GDM1 (cell line): ENCODE results near the gene CUTA.
"Not testable (repeated sequence)": the region's sequence is repeated elsewhere in the genome, so short reads cannot be mapped to it uniquely, and the experiment has no call there.

ENCODE experiments used
- DNase-seq: peaks from one replicate; lab custom pipeline; 2025; lab: John Stamatoyannopoulos, UW

The CUTA gene

GRCh38 chr6:33405386-33405940 lies 12.4 kb downstream of the CUTA start:
- no peak for DNase-seq

DNA sequence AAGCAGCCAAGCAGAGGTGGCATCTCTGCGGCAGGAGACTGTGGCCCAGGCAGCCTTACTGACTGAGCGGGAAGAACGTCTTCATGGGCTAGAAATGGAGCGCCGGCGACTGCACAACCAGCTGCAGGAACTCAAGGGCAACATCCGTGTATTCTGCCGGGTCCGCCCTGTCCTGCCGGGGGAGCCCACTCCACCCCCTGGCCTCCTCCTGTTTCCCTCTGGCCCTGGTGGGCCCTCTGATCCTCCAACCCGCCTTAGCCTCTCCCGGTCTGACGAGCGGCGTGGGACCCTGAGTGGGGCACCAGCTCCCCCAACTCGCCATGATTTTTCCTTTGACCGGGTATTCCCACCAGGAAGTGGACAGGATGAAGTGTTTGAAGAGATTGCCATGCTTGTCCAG lies 13.0 kb downstream of the CUTA start:
- no peak for DNase-seq

DNA sequence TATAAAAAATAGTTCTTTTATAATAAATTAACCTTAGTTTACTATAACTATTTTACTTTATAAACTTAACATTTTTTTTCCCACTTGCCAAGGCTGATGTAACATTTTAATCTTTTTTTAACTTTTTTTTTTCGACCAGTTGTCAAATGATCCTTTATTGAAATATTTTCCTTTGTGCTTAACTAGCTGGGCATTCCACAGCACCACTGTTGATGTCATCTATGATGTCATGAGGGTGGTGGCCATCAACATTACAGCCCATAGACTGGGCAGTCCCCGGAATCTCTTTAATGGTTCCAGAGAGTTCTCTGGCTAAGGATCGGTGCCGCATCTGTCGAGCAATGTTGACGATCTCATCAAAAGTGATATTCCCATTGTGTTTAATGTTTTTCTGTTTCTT lies 18.0 kb downstream of the CUTA start:
- DNase-seq = not testable (repeated sequence)

DNA sequence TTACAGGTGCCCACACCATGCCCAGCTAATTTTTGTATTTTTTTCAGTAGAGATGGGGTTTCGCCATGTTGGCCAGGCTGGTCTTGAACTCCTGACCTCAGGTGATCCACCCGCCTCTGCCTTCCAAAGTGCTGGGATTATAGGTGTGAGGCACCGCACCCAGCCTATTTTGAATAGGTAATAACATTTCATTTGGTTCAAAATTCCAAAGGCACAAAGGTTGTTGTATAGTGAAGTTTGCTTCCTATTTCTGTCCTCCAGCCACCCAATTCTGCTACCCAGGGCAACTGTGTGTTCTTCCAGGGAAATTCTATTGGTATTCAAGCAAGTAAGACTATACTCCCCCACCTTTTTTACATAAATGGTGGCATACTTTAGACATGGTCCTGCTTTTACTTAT lies 19.3 kb downstream of the CUTA start:
- not testable (repeated sequence) for DNase-seq

DNA sequence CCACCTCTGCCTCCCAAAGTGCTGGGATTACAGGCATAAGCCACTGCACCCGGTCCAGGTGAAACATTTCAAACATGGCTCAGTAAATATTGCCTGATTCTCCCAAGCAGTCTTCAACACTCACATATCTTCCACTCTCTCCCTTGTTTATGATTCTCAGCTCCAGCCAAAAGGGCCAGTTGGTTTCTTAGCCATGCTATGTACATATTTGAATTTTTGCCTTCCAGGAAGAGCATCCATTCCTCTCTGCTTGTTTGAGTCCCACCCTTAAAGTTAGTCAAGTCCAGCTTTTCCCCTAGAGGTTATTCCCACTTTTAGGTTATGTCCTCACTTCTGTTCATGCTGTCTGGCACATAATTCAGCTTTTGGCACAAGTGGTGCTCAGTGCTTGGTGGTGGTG lies 20.4 kb downstream of the CUTA start:
- no peak for DNase-seq

GRCh38 chr6:33392979-33393378 lies 24.9 kb downstream of the CUTA start:
- no peak for DNase-seq

DNA sequence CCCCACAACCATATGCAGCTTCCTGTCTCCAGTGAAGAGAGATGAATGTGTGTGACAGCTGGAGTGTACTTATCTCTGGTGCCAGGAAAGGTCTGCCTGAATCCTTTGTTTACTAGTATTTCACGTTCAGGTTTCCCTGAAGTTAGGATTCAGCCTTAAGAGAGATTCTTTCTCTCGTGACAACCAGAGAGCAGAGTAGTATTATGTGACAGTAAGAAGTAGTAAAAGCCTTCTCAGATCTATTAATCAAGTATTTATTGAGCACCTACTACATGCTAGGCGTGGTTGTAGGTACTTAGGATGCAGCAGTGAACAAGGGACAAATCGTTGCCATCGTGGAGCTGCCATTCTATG lies 25.3 kb downstream of the CUTA start:
- DNase-seq = no peak

DNA sequence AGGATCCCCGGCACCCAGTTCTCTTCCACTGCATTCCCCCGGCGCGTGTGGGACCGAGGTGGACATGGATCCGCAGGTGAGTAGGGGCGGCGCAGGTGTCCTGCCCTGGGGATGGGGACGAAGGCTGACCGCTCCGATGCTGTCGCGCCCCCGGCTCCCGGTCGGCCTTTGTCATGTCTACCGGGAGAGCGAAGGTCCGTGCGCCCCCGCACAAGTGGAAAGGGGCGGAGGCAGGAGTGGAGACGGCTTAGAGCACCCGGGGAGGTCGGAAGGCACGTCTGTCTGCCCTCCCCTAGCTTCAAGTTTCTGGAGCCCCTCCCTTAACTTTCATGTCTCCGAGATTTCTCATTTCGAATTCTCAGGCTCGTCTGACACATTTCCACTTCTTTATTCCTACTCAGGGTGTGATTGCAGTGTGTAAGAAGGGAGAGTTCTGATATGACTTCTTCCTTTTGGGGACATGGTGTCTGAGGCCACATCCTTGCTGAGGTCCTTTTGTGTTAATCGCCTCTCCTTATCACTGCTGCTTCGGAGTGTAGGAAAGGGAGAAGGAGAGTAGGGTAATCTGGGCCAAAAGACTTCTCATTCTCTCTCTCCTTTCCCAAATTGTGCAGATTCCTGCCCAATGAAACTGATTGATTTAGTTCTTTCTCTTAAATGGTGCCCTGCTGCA lies 25.8 kb downstream of the CUTA start:
- DNase-seq = no peak

GRCh38 chr6:33391278-33391921 lies 26.5 kb downstream of the CUTA start, which contains the start of gene KIFC1:
Gene KIFC1 (plus strand): TSS chr6:33391823. CDS start chr6:33391986, 163 bp downstream.
- peak; percentile 100 for DNase-seq

GRCh38 chr6:33390767-33391277 lies 27.1 kb downstream of the CUTA start:
- no peak for DNase-seq

DNA sequence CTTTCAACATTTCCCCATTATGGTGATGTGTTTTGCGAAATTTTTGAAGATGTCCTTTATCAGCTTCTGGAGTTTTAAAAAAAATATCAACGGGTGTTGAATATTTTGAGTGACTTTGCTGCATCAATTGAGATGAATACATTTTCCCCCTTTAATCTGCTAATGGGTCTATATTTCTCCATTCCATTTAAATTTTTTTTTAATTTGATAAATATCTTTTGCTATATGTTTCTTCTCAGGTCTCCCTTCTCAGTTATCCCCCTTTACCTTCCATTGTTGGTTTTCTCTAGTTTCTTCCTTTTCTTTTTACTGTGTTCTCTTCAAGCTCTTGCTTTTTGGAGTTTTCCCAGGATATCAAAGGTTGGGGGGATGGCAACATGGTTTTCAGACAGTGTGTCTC lies 27.7 kb downstream of the CUTA start:
- DNase-seq = no peak

- DNase-seq = no peak
Measured at GRCh38 chr6:33384581-33385020, 33.3 kb downstream of the CUTA start.

DNA sequence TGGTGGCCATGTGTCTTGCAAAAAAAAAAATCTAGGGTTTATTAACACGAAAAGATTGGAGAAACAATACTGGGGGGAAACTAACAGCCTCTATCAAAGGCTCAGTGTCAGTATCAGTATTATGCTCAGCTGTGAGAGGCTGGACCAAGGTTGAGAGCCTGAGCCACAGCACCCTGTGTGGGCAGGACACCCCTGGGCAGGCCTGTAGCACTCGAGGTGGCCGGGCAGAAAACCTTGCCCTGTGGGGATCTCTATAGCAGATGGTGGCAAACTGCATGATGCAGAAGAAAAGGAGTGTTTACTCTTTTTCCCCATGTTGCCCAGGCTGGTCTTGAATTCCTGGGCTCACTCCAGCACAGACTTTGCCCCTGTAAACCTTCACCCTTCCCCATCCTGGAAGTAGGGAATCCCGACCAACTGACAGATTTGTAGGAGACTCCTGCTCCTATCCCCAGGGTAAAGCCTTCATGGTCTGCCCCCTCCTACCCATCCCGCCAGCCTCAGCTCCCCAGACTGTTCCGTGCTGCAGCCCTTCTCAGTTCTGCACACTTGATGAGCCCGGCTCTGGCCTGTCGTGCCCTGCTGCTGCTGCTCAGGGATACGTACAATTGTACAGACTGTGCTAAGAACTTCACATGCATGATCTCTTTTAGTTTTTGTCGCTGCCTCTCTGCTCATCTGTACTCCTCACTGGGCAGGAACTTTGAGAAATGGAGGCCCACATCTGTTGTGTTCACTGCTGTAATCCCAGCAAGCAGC lies 34.3 kb downstream of the CUTA start:
- no peak for DNase-seq

DNA sequence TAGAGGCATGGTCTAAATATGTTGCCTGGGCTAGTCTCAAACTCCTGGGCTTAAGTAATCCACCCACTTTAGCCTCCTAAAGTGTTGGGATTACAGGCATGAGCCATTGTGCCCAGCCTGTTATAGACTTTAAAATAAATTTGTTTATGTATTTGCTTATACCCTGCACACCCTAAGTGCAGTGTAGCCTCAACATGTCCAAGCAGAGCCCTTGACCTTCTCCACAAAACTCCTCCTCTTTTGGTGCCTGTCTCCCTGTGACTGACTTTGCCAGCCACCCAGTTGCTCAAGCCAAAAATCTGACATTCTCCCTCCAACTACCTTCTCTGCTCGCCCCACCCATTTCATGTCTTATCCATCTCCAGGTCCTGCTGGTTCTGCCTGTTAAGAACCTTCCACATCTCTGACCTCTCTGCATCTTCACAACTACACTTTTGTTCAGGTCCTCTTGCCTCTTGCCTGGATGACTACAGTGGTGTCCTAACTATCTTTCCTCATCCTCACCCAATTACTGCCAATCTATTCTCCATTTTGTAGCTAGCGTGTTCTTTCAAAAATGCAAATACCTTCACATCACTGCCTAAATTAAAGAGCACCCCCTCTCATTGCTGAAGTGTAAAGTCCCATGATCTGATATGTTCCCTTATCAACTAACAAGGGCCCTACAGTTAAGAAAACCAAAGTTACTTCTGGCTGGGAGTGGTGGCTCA lies 37.5 kb downstream of the CUTA start:
- DNase-seq = no peak

DNA sequence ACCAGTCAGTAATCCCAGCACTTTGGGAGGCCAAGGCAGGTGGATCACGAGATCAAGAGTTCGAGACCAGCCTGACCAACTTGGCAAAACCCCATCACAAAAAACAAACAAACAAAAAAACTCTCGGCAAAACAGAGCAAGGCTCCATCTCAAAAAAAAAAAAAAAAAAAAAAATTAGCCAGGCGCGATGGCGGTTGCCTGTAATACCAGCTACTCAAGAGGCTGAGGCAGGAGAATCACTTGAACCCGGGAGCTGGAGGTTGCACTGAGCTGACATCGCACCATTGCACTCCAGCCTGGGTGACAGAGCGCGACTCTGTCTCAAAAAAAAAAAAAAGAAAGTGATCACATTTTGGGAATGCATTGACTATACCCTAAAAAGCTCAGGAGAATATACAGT lies 38.7 kb downstream of the CUTA start:
- DNase-seq = not testable (repeated sequence)

GRCh38 chr6:33377171-33377570 lies 40.7 kb downstream of the CUTA start:
- DNase-seq = no peak

GRCh38 chr6:33375143-33375671 lies 42.7 kb downstream of the CUTA start:
- no peak for DNase-seq

GRCh38 chr6:33373960-33374910 lies 43.7 kb downstream of the CUTA start:
- no peak for DNase-seq

GRCh38 chr6:33372526-33373123 lies 45.3 kb downstream of the CUTA start:
- DNase-seq = no peak

DNA sequence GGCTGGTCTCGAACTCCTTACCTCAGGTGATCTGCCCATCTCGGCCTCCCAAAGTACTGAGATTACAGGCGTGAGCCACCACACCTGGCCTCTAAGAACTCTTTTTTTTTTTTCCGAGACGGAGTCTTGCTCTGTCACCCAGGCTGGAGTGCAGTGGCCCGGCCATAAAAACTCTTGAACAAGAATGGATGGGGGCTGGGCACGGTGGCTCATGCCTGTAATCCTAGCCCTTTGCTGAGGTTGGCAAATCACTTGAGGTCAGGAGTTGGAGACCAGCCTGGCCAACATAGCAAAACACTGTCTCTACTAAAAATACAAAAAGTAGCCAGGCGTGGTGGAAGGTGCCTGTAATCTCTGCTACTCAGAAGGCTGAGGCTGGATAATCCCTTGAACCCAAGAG lies 46.0 kb downstream of the CUTA start:
- not testable (repeated sequence) for DNase-seq
